Progenitor cell of endocrine pancreas (in vitro differentiated cells): ENCODE data around the gene FLVCR1. TPM values are rescaled to one million over a fixed set of nuclear protein-coding genes. Genes with fewer than 3 reads are reported as not detected.

Experiments
- DNase-seq: peaks from one replicate; pipeline ENCODE4 v3.0.0; 2021; ENCODE audit warnings: low spot score; ENCODE audit not compliant: unreplicated experiment
- H3K27ac Mint-ChIP-seq: 2 replicates; pipeline ENCODE4 v1.8.0; 2021; ENCODE audit warnings: mild to moderate bottlenecking, moderate library complexity, mixed read lengths
- H3K27me3 Mint-ChIP-seq: 2 replicates; pipeline ENCODE4 v1.8.0; 2021; ENCODE audit warnings: mixed read lengths
- H3K36me3 Mint-ChIP-seq: 2 replicates; pipeline ENCODE4 v1.8.0; 2022; ENCODE audit warnings: mixed read lengths; ENCODE audit not compliant: insufficient read depth
- H3K4me1 Mint-ChIP-seq: 2 replicates; pipeline ENCODE4 v1.8.0; 2021; ENCODE audit warnings: low read depth, mixed read lengths
- H3K4me3 Mint-ChIP-seq: 2 replicates; pipeline ENCODE4 v1.8.0; 2021; ENCODE audit warnings: low read depth, mild to moderate bottlenecking, moderate library complexity, mixed read lengths
- H3K9me3 Mint-ChIP-seq: 2 replicates; pipeline ENCODE4 v1.8.0; 2021; ENCODE audit warnings: low read depth, mixed read lengths
- long read RNA-seq: library from polyadenylated mRNA; unstranded; transcript quantifications from one replicate; pipeline ENCODE4 v2.0.0, GENCODE V29; 2020
- total RNA-seq: library from RNA; stranded (reverse); gene quantifications from 2 replicates; pipeline ENCODE4 v1.2.1, GENCODE V29; 2021
- TF ChIP-seq, protein P1 (sequence below): fragments of 200-600 bp; sonication (generic); IDR thresholded peaks from one replicate; pipeline ENCODE4 v1.5.0; 2021; ENCODE audit warnings: antibody characterized with exemption, mild to moderate bottlenecking; ENCODE audit not compliant: unreplicated experiment

The FLVCR1 gene
- total RNA-seq, result 27.0 and 31.4 TPM in 2 replicates
- long read RNA-seq, full-length matches to known transcripts, result 2 of 16 reads
- long read RNA-seq, partial matches to known transcripts, result 4 of 16 reads
- long read RNA-seq, other reads (novel, unspliced or antisense), result 10 of 16 reads

DNA sequence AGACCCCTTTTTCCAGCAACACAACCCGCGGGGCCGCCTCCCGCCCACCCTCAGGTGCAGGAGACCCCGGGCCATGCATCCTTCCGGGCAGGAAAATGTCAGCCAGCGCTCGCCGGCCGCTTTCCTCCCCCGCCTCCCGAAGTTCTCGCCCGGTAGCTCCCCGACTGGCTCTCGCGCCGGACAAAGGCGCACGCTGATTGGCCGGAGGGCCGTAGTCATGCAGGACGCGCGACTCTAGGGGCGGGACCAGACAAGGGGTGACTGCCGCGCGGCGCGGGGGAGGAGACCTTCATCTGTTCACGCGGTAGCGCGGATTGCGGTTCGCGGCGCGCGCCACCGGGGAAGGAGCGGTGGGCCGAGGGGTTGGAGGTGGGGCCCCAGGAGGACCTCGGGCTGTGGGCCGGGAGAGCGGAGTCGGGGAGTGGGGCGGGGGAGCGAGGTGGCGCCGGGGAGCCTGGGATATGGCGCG lies at the start of gene FLVCR1:
FLVCR1 (plus strand) TSS at position 284 of the 469 bp plus-strand sequence; CDS start at position 462, 178 bp downstream.
- TF ChIP-seq, protein P1, sequence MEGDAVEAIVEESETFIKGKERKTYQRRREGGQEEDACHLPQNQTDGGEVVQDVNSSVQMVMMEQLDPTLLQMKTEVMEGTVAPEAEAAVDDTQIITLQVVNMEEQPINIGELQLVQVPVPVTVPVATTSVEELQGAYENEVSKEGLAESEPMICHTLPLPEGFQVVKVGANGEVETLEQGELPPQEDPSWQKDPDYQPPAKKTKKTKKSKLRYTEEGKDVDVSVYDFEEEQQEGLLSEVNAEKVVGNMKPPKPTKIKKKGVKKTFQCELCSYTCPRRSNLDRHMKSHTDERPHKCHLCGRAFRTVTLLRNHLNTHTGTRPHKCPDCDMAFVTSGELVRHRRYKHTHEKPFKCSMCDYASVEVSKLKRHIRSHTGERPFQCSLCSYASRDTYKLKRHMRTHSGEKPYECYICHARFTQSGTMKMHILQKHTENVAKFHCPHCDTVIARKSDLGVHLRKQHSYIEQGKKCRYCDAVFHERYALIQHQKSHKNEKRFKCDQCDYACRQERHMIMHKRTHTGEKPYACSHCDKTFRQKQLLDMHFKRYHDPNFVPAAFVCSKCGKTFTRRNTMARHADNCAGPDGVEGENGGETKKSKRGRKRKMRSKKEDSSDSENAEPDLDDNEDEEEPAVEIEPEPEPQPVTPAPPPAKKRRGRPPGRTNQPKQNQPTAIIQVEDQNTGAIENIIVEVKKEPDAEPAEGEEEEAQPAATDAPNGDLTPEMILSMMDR, result no peak

DNA sequence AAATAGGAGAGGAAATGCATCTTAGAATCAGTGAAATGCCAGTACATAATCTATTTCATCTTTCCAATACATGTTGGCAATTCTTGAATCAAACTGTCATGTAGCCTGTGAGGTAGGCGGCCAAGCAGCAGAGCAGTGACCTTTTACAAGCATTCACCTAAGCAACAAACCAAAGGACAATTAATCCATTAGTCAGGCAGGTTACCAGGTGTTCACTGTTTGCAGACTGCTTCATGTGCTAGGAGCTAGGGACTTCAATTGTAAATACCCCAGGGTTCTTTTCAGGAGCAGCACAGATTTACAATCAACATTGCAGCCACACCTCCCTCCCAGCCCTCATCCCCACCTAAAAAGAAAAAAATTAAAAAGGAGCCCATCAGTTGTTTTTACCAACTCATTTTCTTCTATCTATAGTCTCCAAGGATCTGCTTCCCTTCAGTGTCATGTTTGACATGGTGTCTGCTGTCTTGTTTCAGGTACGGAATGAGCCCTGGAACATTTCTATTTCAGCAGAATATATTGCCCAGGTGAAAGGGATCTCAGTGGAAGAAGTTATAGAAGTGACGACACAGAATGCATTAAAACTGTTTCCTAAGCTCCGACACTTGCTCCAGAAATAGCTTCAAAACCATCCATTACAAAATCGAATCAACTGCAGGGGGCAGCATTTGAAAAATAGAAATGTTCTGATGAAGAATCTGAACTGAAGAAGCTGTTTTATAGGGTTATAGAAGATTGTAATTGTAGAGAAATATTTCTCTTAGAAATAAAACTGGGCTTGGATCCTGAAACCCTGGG lies 43.3 kb upstream of the FLVCR1 start:
- Mint-ChIP-seq H3K9me3 (no peaks in the 10 kb centered on the region), H3K27me3 (no peaks in the 10 kb centered on the region), H3K27ac (peak overlapping the region; percentile 85), H3K36me3 (no peaks in the 10 kb centered on the region), H3K4me1 (peaks cover 22% of the 10 kb centered on the region), H3K4me3 (no peak overlapping the region)
- DNase-seq, result peak; percentile 9
- TF ChIP-seq, protein P1, result peak; percentile 49

More for the DNA sequence above, at the start of gene FLVCR1:
- Mint-ChIP-seq H3K4me3 (no peak within 1 kb of the TSS), H3K27ac (peak within 1 kb of the TSS; percentile 98), H3K9me3 (no peaks in the 10 kb centered on the region), H3K36me3 (peaks cover 2% of the 10 kb centered on the region), H3K4me1 (peaks cover 3% of the 10 kb centered on the region), H3K27me3 (no peaks in the 10 kb centered on the region)
- DNase-seq, result peak; percentile 96

DNA sequence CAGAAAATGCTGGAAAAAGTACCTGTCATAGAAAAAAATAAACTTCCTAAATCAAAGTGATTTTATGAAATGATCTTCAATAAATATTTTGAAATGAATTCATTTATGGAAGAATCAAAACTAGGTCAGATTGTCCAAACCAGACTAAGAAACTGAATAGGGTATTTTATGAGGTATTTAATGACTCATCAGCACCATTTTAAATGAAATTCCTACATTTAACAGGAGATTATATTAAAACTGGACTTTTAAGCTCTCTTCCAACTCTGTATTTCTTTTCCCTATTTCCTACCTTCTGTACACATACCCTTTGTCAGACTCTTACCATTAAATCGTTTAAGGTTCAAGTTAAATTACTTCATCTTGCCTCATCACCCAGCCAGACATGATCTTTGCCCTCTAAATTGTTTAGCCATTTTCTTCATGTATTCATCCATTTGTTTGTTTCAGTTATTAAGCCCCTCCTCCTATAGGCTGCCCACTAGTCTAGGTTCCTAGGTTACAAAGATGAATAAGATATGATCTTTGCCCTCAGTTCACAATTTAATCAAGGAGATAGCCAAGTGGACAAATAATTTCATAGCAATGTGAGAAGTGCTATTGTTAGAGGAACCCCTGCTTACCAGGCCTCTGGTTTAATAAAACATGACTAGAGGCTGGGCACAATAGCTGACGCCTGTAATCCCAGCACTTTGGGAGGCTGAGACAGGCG lies 41.4 kb upstream of the FLVCR1 start:
- H3K27ac Mint-ChIP-seq, result peak overlapping the region; percentile 60

DNA sequence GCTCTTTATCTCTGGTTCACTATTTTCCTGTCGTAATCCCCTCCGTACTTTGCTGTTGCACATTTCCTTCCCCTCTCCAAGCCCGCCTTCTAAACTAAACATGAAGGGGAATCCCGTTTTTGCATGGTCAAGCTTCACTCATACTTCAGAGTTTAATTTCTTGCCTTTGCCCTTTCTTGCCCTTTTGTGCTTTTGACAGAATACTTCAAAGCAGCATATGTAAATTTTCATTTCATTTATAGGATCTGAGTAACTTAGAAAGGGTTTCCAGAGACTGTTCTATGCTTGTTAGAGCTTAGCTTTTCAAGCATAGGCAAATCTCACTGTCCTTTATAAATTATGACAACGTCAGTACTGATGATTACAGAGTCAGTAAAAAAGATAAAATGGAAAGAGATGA lies 38.3 kb upstream of the FLVCR1 start:
- Mint-ChIP-seq H3K36me3 (peaks cover 5% of the 10 kb centered on the region), H3K9me3 (peaks cover 4% of the 10 kb centered on the region), H3K4me1 (peaks cover 22% of the 10 kb centered on the region), H3K4me3 (no peak overlapping the region), H3K27me3 (no peaks in the 10 kb centered on the region), H3K27ac (no peak overlapping the region)
- TF ChIP-seq, protein P1, result no peak
- DNase-seq, result no peak

More for the DNA sequence above, 41.4 kb upstream of the FLVCR1 start:
- DNase-seq, result no peak
- TF ChIP-seq, protein P1, result no peak
- Mint-ChIP-seq H3K4me1 (peaks cover 23% of the 10 kb centered on the region), H3K9me3 (no peaks in the 10 kb centered on the region), H3K27me3 (no peaks in the 10 kb centered on the region), H3K36me3 (no peaks in the 10 kb centered on the region), H3K4me3 (no peak overlapping the region)

DNA sequence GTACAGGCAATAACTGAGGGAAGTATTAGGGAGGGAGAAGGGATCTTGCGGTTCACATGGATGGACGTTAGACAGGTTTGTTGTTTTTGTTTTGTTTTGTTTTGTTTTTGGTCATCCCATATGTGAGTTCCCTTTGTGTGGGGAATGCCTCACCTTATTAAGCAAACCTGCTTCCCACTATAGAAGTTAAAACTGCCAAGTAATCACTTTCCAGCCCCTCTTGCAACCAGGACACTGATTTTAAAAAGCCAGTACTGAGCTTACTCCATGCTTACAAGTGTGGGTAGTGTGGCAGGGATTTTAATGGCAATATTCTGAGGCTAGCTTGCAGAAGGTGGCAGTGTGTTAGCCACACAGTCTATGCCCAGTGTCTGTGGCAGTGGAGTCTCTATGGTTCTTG lies 37.1 kb upstream of the FLVCR1 start:
- H3K27ac Mint-ChIP-seq, result no peak overlapping the region
- peaks cover 17% of the 10 kb centered on the region for H3K4me1 Mint-ChIP-seq
- no peak for DNase-seq
- peaks cover 10% of the 10 kb centered on the region for H3K9me3 Mint-ChIP-seq
- peaks cover 7% of the 10 kb centered on the region for H3K36me3 Mint-ChIP-seq
- H3K4me3 Mint-ChIP-seq, result no peak overlapping the region
- TF ChIP-seq, protein P1, result no peak
- no peaks in the 10 kb centered on the region for H3K27me3 Mint-ChIP-seq
